Measurements from ENCODE around the gene SLC17A6.

SLC17A6 gene

GRCh38 chr11:22387126-22387525 is 48.9 kb downstream of the SLC17A6 start:
- Histone ChIP-seq H3K9ac (ENCODE audit: low read length) (no peak overlapping the region), H3K27me3 (replicated peaks; ENCODE audit: insufficient read depth, low read length) (no peaks in the 10 kb centered on the region), H3K9me3 (replicated peaks; ENCODE audit: insufficient read depth, low read length) (no peaks in the 10 kb centered on the region), H3K9me2 (replicated peaks; ENCODE audit: insufficient read depth, low read length) (no peaks in the 10 kb centered on the region), H3K36me3 (replicated peaks; ENCODE audit: insufficient read depth, low read length) (no peaks in the 10 kb centered on the region), H3K4me2 (ENCODE audit: low read depth, low read length) (no peak overlapping the region), H3F3A (ENCODE audit: insufficient read depth, low read length) (no peaks in the 10 kb centered on the region), H3K27ac (ENCODE audit: low read length) (no peak overlapping the region), H4K20me1 (ENCODE audit: insufficient read depth, low read length) (no peaks in the 10 kb centered on the region), H2AFZ (ENCODE audit: low read length) (no peak overlapping the region), H3K4me1 (ENCODE audit: low read length) (no peaks in the 10 kb centered on the region), H3K79me2 (ENCODE audit: low read length) (no peaks in the 10 kb centered on the region), H3K4me3 (ENCODE audit: low read length) (no peak overlapping the region)
- TF ChIP-seq CTCF (IDR thresholded peaks at IDR 0.05; ENCODE audit: low read length) (no peak), EZH2phosphoT487 (IDR thresholded peaks at IDR 0.05; ENCODE audit: low read length) (no peak), EZH2 (optimal IDR thresholded peaks at IDR 0.05; ENCODE audit: low read depth, low read length) (no peak)
- DNase-seq, result no peak

- Histone ChIP-seq H3K9ac (ENCODE audit: low read length) (no peak overlapping the region), H3K9me2 (replicated peaks; ENCODE audit: insufficient read depth, low read length) (no peaks in the 10 kb centered on the region), H3K4me3 (ENCODE audit: low read length) (no peak overlapping the region), H3F3A (ENCODE audit: insufficient read depth, low read length) (no peaks in the 10 kb centered on the region), H3K9me3 (replicated peaks; ENCODE audit: insufficient read depth, low read length) (no peaks in the 10 kb centered on the region), H3K27me3 (replicated peaks; ENCODE audit: insufficient read depth, low read length) (no peaks in the 10 kb centered on the region), H3K4me2 (ENCODE audit: low read depth, low read length) (no peak overlapping the region), H3K79me2 (ENCODE audit: low read length) (no peaks in the 10 kb centered on the region), H3K36me3 (replicated peaks; ENCODE audit: insufficient read depth, low read length) (no peaks in the 10 kb centered on the region), H2AFZ (ENCODE audit: low read length) (no peak overlapping the region), H4K20me1 (ENCODE audit: insufficient read depth, low read length) (no peaks in the 10 kb centered on the region), H3K4me1 (ENCODE audit: low read length) (no peaks in the 10 kb centered on the region), H3K27ac (ENCODE audit: low read length) (no peak overlapping the region)
- TF ChIP-seq EZH2phosphoT487 (IDR thresholded peaks at IDR 0.05; ENCODE audit: low read length), result no peak
- TF ChIP-seq EZH2 (optimal IDR thresholded peaks at IDR 0.05; ENCODE audit: low read depth, low read length), result no peak
- TF ChIP-seq CTCF (IDR thresholded peaks at IDR 0.05; ENCODE audit: low read length), result no peak
- no peak for DNase-seq
These were observed 51.5 kb downstream of the SLC17A6 start for GRCh38 chr11:22389526-22390282.

GRCh38 chr11:22390283-22390655 is 52.1 kb downstream of the SLC17A6 start:
- TF ChIP-seq EZH2 (optimal IDR thresholded peaks at IDR 0.05; ENCODE audit: low read depth, low read length) (no peak), CTCF (IDR thresholded peaks at IDR 0.05; ENCODE audit: low read length) (no peak), EZH2phosphoT487 (IDR thresholded peaks at IDR 0.05; ENCODE audit: low read length) (no peak)
- no peak overlapping the region for H2AFZ ChIP-seq (ENCODE audit: low read length)
- H3K27me3 ChIP-seq (replicated peaks; ENCODE audit: insufficient read depth, low read length), result no peaks in the 10 kb centered on the region
- H3K9me2 ChIP-seq (replicated peaks; ENCODE audit: insufficient read depth, low read length), result no peaks in the 10 kb centered on the region
- no peaks in the 10 kb centered on the region for H3K9me3 ChIP-seq (replicated peaks; ENCODE audit: insufficient read depth, low read length)
- H3K79me2 ChIP-seq (ENCODE audit: low read length), result no peaks in the 10 kb centered on the region
- no peak overlapping the region for H3K27ac ChIP-seq (ENCODE audit: low read length)
- no peaks in the 10 kb centered on the region for H3K36me3 ChIP-seq (replicated peaks; ENCODE audit: insufficient read depth, low read length)
- no peaks in the 10 kb centered on the region for H3F3A ChIP-seq (ENCODE audit: insufficient read depth, low read length)
- H3K4me3 ChIP-seq (ENCODE audit: low read length), result no peak overlapping the region
- H3K4me1 ChIP-seq (ENCODE audit: low read length), result no peaks in the 10 kb centered on the region
- H3K9ac ChIP-seq (ENCODE audit: low read length), result no peak overlapping the region
- no peak for DNase-seq
- no peaks in the 10 kb centered on the region for H4K20me1 ChIP-seq (ENCODE audit: insufficient read depth, low read length)
- no peak overlapping the region for H3K4me2 ChIP-seq (ENCODE audit: low read depth, low read length)

All from MM.1S (cell line).